ENCODE measurements around the gene TRMT1.
A peak's percentile ranks its signal among the peaks of the same experiment; 100 is the strongest.

TRMT1 gene

GRCh38 chr19:13101590-13102415 is 14.7 kb downstream of the TRMT1 start:
- no peak for DNase-seq

- no peak for DNase-seq
These were observed 15.5 kb downstream of the TRMT1 start for GRCh38 chr19:13100841-13101589.

GRCh38 chr19:13100031-13100588 is 16.4 kb downstream of the TRMT1 start:
- no peak for DNase-seq

- no peak for DNase-seq
These were observed 17.2 kb downstream of the TRMT1 start for GRCh38 chr19:13099073-13099999.

- peak; percentile 73 for DNase-seq
These were observed 18.1 kb downstream of the TRMT1 start for GRCh38 chr19:13098277-13099072.

GRCh38 chr19:13097463-13098258 is 18.9 kb downstream of the TRMT1 start:
- DNase-seq = no peak

- DNase-seq = no peak
These were observed 19.5 kb downstream of the TRMT1 start for GRCh38 chr19:13097033-13097462.

- DNase-seq = no peak
These were observed 20.3 kb downstream of the TRMT1 start for GRCh38 chr19:13095934-13096927.

- DNase-seq = no peak
These were observed 21.2 kb downstream of the TRMT1 start for GRCh38 chr19:13095393-13095784.

- DNase-seq = no peak
These were observed 21.7 kb downstream of the TRMT1 start for GRCh38 chr19:13094771-13095392.

GRCh38 chr19:13094106-13094504 is 22.4 kb downstream of the TRMT1 start:
- no peak for DNase-seq

GRCh38 chr19:13093407-13094105 is 23.0 kb downstream of the TRMT1 start:
- no peak for DNase-seq

GRCh38 chr19:13092606-13093235 is 23.8 kb downstream of the TRMT1 start:
- no peak for DNase-seq

- DNase-seq = no peak
These were observed 24.4 kb downstream of the TRMT1 start for GRCh38 chr19:13092158-13092543.

- no peak for DNase-seq
These were observed 25.0 kb downstream of the TRMT1 start for GRCh38 chr19:13091400-13092157.

GRCh38 chr19:13090511-13091231 is 25.9 kb downstream of the TRMT1 start:
- no peak for DNase-seq
